ENCODE measurements around the gene EP400. TPM values are rescaled to one million over a fixed set of nuclear protein-coding genes. Genes with fewer than 3 reads are reported as not detected.

EP400 gene
- total and polyA plus RNA-seq, 4 donors = 11.4 to 47.8 (median 25.7) TPM

DNA sequence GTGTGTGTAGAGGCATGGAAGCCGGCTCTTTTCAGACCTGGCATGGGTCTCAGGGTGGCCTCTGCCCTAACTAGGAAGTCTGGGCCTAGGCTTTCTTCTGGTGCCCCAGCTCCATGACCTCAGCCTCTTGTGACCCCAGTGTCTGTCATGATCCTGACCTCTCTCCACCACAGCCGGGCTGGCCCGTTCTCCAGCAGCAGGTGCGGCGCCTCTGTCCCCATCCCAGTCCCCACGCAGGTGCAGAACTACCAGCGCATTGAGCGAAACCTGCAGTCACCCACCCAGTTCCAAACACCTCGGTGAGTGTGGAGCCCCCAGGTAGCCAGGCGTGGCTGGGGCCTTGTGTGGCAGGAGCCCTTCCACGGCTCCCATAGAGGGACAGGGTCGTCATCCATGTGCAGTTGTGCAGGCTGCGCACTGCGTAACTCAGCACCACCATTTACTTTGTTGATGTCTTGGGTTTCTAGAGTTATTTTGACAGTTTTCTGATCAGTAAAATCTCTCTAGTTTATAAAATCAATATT, 35.5 kb upstream of the EP400 start:
- Histone ChIP-seq H3K9ac (ENCODE audit: insufficient read depth in 1 of 2, low read length in 2 of 2) (no peak overlapping the region), H3K36me3 (ENCODE audit: control insufficient read depth in 4 of 4, insufficient read depth in 4 of 4, low read length in 4 of 4) (peaks cover 6 to 80% (median 22%) of the 10 kb centered on the region in 4 donors), H3K4me3 (no peak overlapping the region), H3K27ac (ENCODE audit: low read depth in 1 of 2, low read length in 1 of 2) (no peak overlapping the region), H3K4me1 (ENCODE audit: control insufficient read depth in 5 of 5, insufficient read depth in 5 of 5, low read length in 5 of 5) (peaks cover 0 to 3% (median 0%) of the 10 kb centered on the region in 5 donors), H3K9me3 (ENCODE audit: control insufficient read depth in 4 of 4, insufficient read depth in 3 of 4, low read length in 3 of 4) (no peaks in the 10 kb centered on the region), H3K27me3 (ENCODE audit: control insufficient read depth in 3 of 3, insufficient read depth in 3 of 3, low read length in 2 of 3) (no peaks in the 10 kb centered on the region)
- DNase-seq = no peak
- 97% methylated on average over 14 of the region's 14 CpGs for WGBS, 2 donors
- no peak for ATAC-seq (ENCODE audit: insufficient read depth, low FRiP score)
- TF ChIP-seq, protein P1, sequence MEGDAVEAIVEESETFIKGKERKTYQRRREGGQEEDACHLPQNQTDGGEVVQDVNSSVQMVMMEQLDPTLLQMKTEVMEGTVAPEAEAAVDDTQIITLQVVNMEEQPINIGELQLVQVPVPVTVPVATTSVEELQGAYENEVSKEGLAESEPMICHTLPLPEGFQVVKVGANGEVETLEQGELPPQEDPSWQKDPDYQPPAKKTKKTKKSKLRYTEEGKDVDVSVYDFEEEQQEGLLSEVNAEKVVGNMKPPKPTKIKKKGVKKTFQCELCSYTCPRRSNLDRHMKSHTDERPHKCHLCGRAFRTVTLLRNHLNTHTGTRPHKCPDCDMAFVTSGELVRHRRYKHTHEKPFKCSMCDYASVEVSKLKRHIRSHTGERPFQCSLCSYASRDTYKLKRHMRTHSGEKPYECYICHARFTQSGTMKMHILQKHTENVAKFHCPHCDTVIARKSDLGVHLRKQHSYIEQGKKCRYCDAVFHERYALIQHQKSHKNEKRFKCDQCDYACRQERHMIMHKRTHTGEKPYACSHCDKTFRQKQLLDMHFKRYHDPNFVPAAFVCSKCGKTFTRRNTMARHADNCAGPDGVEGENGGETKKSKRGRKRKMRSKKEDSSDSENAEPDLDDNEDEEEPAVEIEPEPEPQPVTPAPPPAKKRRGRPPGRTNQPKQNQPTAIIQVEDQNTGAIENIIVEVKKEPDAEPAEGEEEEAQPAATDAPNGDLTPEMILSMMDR (IDR thresholded peaks at IDR 0.05; ENCODE audit: control extremely low read depth, extremely low read depth) = no peak

DNA sequence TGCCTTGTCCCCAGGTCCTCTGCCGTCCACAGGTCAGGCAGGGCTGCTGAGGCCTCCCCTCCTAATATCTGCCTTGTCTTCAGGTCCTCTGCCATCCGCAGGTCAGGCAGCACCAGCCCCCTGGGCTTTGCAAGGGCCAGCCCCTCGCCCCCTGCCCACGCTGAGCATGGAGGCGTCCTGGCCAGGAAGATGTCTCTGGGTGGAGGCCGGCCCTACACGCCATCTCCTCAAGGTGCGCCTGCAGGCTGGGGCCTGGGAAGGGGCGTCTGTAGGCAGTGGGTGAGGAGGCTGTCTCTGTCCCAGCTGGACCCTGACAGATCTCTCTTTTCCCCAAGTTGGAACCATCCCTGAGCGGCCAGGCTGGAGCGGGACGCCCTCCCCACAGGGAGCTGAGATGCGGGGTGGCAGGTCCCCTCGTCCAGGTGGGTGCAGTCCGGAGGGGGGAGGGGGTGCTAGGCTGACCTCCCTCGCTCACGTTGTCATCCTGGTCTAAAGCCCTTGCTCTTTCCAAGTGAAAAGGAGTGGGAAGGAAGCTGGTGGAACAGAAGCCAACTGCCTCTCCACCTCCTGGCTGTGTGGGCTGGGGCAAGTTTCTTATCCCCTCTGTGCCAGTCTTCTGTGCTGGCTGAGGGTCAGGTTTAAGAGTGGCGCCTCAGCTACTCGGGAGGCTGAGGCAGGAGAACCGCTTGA, 34.6 kb upstream of the EP400 start:
- H3K27me3 ChIP-seq (ENCODE audit: control insufficient read depth in 3 of 3, insufficient read depth in 3 of 3, low read length in 2 of 3) = no peaks in the 10 kb centered on the region
- no peak overlapping the region for H3K4me3 ChIP-seq
- H3K4me1 ChIP-seq (ENCODE audit: control insufficient read depth in 5 of 5, insufficient read depth in 5 of 5, low read length in 5 of 5) = peaks cover 0 to 3% (median 0%) of the 10 kb centered on the region in 5 donors
- TF ChIP-seq, protein P1 (IDR thresholded peaks at IDR 0.05; ENCODE audit: control extremely low read depth, extremely low read depth) = no peak
- H3K36me3 ChIP-seq (ENCODE audit: control insufficient read depth in 4 of 4, insufficient read depth in 4 of 4, low read length in 4 of 4) = peaks cover 6 to 79% (median 21%) of the 10 kb centered on the region in 4 donors
- no peak for DNase-seq
- 96% methylated on average over 20 of the region's 20 CpGs for WGBS, 2 donors
- no peak for ATAC-seq (ENCODE audit: insufficient read depth, low FRiP score)
- no peak overlapping the region for H3K27ac ChIP-seq (ENCODE audit: low read depth in 1 of 2, low read length in 1 of 2)
- no peak overlapping the region for H3K9ac ChIP-seq (ENCODE audit: insufficient read depth in 1 of 2, low read length in 2 of 2)
- no peaks in the 10 kb centered on the region for H3K9me3 ChIP-seq (ENCODE audit: control insufficient read depth in 4 of 4, insufficient read depth in 3 of 4, low read length in 3 of 4)

DNA sequence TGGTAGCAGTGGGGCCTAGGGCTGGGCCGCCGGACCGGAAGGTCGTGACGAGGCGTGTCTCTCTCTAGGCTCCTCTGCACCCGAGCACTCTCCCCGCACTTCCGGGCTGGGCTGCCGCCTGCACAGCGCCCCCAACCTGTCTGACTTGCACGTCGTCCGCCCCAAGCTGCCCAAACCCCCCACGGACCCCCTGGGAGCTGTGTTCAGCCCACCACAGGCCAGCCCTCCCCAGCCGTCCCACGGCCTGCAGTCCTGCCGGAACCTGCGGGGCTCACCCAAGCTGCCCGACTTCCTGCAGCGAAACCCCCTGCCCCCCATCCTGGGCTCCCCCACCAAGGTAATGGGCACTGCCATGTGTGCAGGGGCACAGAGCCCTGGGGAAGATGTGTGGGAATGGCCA, 33.9 kb upstream of the EP400 start:
- ATAC-seq (ENCODE audit: insufficient read depth, low FRiP score) = no peak
- H3K36me3 ChIP-seq (ENCODE audit: control insufficient read depth in 4 of 4, insufficient read depth in 4 of 4, low read length in 4 of 4) = peaks cover 6 to 79% (median 19%) of the 10 kb centered on the region in 4 donors
- TF ChIP-seq, protein P1 (IDR thresholded peaks at IDR 0.05; ENCODE audit: control extremely low read depth, extremely low read depth) = no peak
- no peaks in the 10 kb centered on the region for H3K9me3 ChIP-seq (ENCODE audit: control insufficient read depth in 4 of 4, insufficient read depth in 3 of 4, low read length in 3 of 4)
- 95 to 98% methylated on average over 20 to 21 of the region's 21 CpGs for WGBS, 2 donors
- no peak for DNase-seq
- no peak overlapping the region for H3K4me3 ChIP-seq
- no peak overlapping the region for H3K9ac ChIP-seq (ENCODE audit: insufficient read depth in 1 of 2, low read length in 2 of 2)
- H3K4me1 ChIP-seq (ENCODE audit: control insufficient read depth in 5 of 5, insufficient read depth in 5 of 5, low read length in 5 of 5) = peaks cover 0 to 3% (median 0%) of the 10 kb centered on the region in 5 donors
- no peaks in the 10 kb centered on the region for H3K27me3 ChIP-seq (ENCODE audit: control insufficient read depth in 3 of 3, insufficient read depth in 3 of 3, low read length in 2 of 3)
- H3K27ac ChIP-seq (ENCODE audit: low read depth in 1 of 2, low read length in 1 of 2) = no peak overlapping the region
